Measurements from ENCODE around the gene SETD6. TPM values are rescaled to one million over a fixed set of nuclear protein-coding genes. Genes with fewer than 3 reads are reported as not detected.

SETD6 gene
- total RNA-seq, 1 experiment from 2014 or later: 41.1 TPM

- no peak for TF ChIP-seq ZNF532 (CRISPR knock-in tag; IDR thresholded peaks at IDR 0.05; ENCODE audit: borderline replicate concordance)
- TF ChIP-seq CREB1 (CRISPR knock-in tag; IDR thresholded peaks at IDR 0.05): no peak; the same call in 1 of the 2 replicates
- TF ChIP-seq ZNF671 (CRISPR knock-in tag; IDR thresholded peaks at IDR 0.05): no peak
- no peak for TF ChIP-seq NR1H2 (CRISPR knock-in tag; IDR thresholded peaks at IDR 0.05)
- no peak for TF ChIP-seq ZNF396 (CRISPR knock-in tag; IDR thresholded peaks at IDR 0.05; ENCODE audit: borderline replicate concordance)
- peak; percentile 66 for TF ChIP-seq E2F5 (CRISPR knock-in tag; IDR thresholded peaks at IDR 0.05)
- no peak for TF ChIP-seq MLX (CRISPR knock-in tag; IDR thresholded peaks at IDR 0.05)
- peak; percentile 55; the same call in 1 of the 2 replicates for TF ChIP-seq EMX1 (CRISPR knock-in tag; IDR thresholded peaks at IDR 0.05)
- TF ChIP-seq MAX (CRISPR knock-in tag; IDR thresholded peaks at IDR 0.05): peak; percentile 98
- TF ChIP-seq ETV6 (CRISPR knock-in tag; IDR thresholded peaks at IDR 0.05): peak; percentile 97
- TF ChIP-seq NFYB (CRISPR knock-in tag; conservative IDR thresholded peaks at IDR 0.05; ENCODE audit: low read depth): no peak
- peak; percentile 94 for TF ChIP-seq SMAD3 (CRISPR knock-in tag; IDR thresholded peaks at IDR 0.05; ENCODE audit: borderline replicate concordance)
- no peak for TF ChIP-seq ZNF232 (CRISPR knock-in tag; IDR thresholded peaks at IDR 0.05)
- 0 out of 2 replicates have a peak, but pooled peaks have one; percentile 40 for TF ChIP-seq PREB (CRISPR knock-in tag; IDR thresholded peaks at IDR 0.05; ENCODE audit: borderline replicate concordance)
- no peak for TF ChIP-seq JAZF1 (CRISPR knock-in tag; IDR thresholded peaks at IDR 0.05)
- TF ChIP-seq SOX15 (CRISPR knock-in tag; IDR thresholded peaks at IDR 0.05): 0 out of 2 replicates have a peak, but pooled peaks have one; percentile 1
- TF ChIP-seq ESRRA (CRISPR knock-in tag; IDR thresholded peaks at IDR 0.05; ENCODE audit: borderline replicate concordance): peak; percentile 68
Measured at GRCh38 chr16:58515125-58515870, at the start of gene SETD6 (continued).

GRCh38 chr16:58465817-58466216 is 49.5 kb upstream of the SETD6 start:
- ChIA-PET CTCF (interaction anchor here (1.0 to 1.9 kb wide), 3 partner anchors 22 to 166 kb away, joined by 4 to 8 read pairs (median 6); no protein-coding TSS in a partner anchor), POLR2A (no interaction called here)
- no peaks in the 10 kb centered on the region for H3K36me3 Mint-ChIP-seq
- no peak overlapping the region for H3K27ac Mint-ChIP-seq
- no peaks in the 10 kb centered on the region for H3K9me3 Mint-ChIP-seq
- DNase-seq (ENCODE audit: low spot score) (no peak), ATAC-seq (no peak)
- no peak overlapping the region for H3K4me3 Mint-ChIP-seq
- peaks cover 11% of the 10 kb centered on the region for H3K4me1 Mint-ChIP-seq
- peaks cover 80% of the 10 kb centered on the region for H3K27me3 Mint-ChIP-seq (ENCODE audit: low read depth)
- TF ChIP-seq HMGA2 (CRISPR knock-in tag; IDR thresholded peaks at IDR 0.05) (no peak), FOXP4 (CRISPR knock-in tag; IDR thresholded peaks at IDR 0.05) (no peak), HMGXB4 (CRISPR knock-in tag; IDR thresholded peaks at IDR 0.05) (no peak), TEAD4 (CRISPR knock-in tag; IDR thresholded peaks at IDR 0.05) (no peak), GRHL2 (CRISPR knock-in tag; IDR thresholded peaks at IDR 0.05; ENCODE audit: insufficient replicate concordance, severe bottlenecking) (no peak), MXD4 (CRISPR knock-in tag; IDR thresholded peaks at IDR 0.05; ENCODE audit: borderline replicate concordance) (no peak), IRF1 (CRISPR knock-in tag; IDR thresholded peaks at IDR 0.05) (no peak)

Data from WTC11 (cell line).